Measurements from ENCODE around the gene SHLD2. TPM values are rescaled to one million over a fixed set of nuclear protein-coding genes. Genes with fewer than 3 reads are reported as not detected.
"Not testable (repeated sequence)": the region's sequence is repeated elsewhere in the genome, so short reads cannot be mapped to it uniquely, and the experiment has no call there.

Gene SHLD2
- 31.2 and 35.8 TPM in 2 replicates for total RNA-seq (2014; rRNA removed; shearing (Covaris generic))

DNA sequence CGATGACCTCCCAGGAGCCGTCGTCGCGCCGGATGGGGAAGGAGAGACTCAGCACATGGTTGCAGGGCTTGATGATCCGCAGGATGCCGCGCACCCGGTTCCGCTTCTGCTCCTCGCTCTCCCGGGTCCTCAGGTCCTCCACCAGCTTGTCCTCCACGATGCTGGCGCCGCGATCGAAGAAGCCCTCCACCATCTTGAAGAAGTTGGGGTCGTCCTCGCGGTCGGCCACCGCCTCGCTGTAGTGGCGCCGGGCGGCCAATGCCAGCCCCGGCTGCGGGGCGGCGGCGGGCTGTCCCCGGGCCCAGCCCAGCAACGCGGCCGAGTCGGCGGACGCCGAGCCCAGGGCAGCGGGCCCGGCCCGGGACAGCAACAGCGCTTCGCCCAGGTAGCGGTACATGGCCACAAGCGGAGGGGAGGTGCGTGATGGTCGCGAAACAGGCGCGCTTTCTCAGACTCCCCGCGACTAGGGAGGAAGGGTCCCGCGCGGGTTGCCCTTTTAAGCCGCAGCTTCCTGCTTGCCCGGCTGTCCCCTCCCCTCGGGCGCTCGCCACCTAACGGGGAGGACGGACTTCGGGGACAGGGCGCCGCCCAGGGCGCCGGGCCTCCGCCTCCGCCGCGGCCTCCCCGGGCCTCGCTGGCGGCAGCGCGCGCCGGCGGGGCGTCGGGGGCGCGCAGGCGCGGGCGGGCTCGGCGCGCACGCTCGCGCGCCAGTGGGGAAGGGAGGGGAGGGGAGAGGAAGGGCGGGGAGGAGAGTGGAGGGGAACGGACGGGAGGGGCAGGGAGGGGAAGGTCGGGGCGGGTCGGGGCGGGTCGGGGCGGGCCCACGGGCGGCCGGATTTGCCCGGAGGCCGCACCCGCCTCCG is at the start of gene SHLD2, which contains the start of gene GLUD1:
SHLD2 (plus strand) TSS at position 834 of the 863 bp plus-strand sequence. CDS start 56,149 bp downstream, outside the sequence.
GLUD1 (minus strand) TSS at position 471 of the 863 bp plus-strand sequence; CDS start at position 397, 74 bp downstream.
- no peaks in the 10 kb centered on the region for H3K27me3 ChIP-seq (ENCODE audit: control insufficient read depth, insufficient read depth, low read length)
- DNase-seq, result peak; percentile 96
- H3K4me3 ChIP-seq (ENCODE audit: insufficient read depth, low read depth, low read length), result peak within 1 kb of the TSS; percentile 94
- no peaks in the 10 kb centered on the region for H3K36me3 ChIP-seq (replicated peaks; ENCODE audit: control insufficient read depth, insufficient read depth, low read length)

DNA sequence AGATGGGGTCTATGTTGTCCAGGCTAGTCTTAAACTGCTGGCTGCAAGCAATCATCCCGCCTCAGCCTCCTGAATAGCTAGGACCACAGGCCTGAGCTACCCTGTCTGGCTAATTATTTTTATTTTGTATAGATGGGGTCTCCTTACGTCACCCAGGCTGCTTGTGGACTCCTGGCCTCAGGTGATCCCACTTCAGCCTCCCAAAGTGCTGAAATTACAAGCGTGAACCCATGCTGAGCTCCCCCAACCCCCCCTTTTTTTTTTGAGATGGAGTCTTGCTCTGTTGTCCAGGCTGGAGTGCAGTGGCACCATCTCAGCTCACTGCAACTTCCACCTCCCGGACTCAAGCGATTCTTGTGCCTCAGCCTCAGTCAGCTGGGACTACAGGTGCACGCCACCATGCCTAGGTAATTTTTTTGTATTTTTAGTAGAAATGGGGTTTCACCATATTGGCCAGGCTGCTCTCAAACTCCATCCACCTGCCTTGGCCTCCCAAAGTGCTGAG is 49.5 kb upstream of the SHLD2 start:
- no peak for DNase-seq
- no peaks in the 10 kb centered on the region for H3K27me3 ChIP-seq (ENCODE audit: control insufficient read depth, insufficient read depth, low read length)

GRCh38 chr10:87053111-87053510 is 41.9 kb upstream of the SHLD2 start:
- DNase-seq, result no peak
- H3K36me3 ChIP-seq (replicated peaks; ENCODE audit: control insufficient read depth, insufficient read depth, low read length), result peaks cover 24% of the 10 kb centered on the region
- H3K4me3 ChIP-seq (ENCODE audit: insufficient read depth, low read depth, low read length), result no peak overlapping the region
- H3K27me3 ChIP-seq (ENCODE audit: control insufficient read depth, insufficient read depth, low read length), result no peaks in the 10 kb centered on the region

More for the DNA sequence above, 49.5 kb upstream of the SHLD2 start:
- H3K4me3 ChIP-seq (ENCODE audit: insufficient read depth, low read depth, low read length), result no peak overlapping the region
- no peaks in the 10 kb centered on the region; the same call in 1 of the 2 replicates for H3K36me3 ChIP-seq (replicated peaks; ENCODE audit: control insufficient read depth, insufficient read depth, low read length)

GRCh38 chr10:87053577-87054181 is 41.3 kb upstream of the SHLD2 start:
- H3K27me3 ChIP-seq (ENCODE audit: control insufficient read depth, insufficient read depth, low read length), result no peaks in the 10 kb centered on the region
- H3K4me3 ChIP-seq (ENCODE audit: insufficient read depth, low read depth, low read length), result no peak overlapping the region
- peaks cover 26% of the 10 kb centered on the region for H3K36me3 ChIP-seq (replicated peaks; ENCODE audit: control insufficient read depth, insufficient read depth, low read length)
- no peak for DNase-seq

- peak; percentile 65 for DNase-seq
- Histone ChIP-seq H3K4me3 (ENCODE audit: insufficient read depth, low read depth, low read length) (no peak overlapping the region), H3K27me3 (ENCODE audit: control insufficient read depth, insufficient read depth, low read length) (no peaks in the 10 kb centered on the region), H3K36me3 (replicated peaks; ENCODE audit: control insufficient read depth, insufficient read depth, low read length) (peaks cover 26% of the 10 kb centered on the region)
Measured at GRCh38 chr10:87054373-87055295, 40.4 kb upstream of the SHLD2 start.

DNA sequence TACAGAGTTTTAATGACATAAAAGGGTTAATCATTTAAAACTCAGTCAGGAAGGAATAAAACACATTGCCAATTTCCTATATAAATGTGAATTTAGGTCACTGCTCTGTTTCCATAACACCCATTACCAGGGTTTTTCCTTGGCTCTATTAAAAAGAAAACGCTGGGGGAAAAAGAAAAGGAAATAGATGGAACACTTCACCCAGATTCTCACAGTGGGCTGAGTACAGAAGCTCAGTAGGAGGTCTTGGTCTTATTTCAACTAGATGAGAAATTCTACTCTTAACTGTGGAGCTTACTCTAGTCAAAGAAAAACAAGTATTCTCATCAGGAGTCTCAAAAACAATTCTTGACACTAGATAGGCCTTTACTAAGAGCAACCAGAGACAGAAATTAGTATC is 36.8 kb upstream of the SHLD2 start:
- DNase-seq, result no peak
- no peak overlapping the region for H3K4me3 ChIP-seq (ENCODE audit: insufficient read depth, low read depth, low read length)
- peaks cover 22% of the 10 kb centered on the region for H3K36me3 ChIP-seq (replicated peaks; ENCODE audit: control insufficient read depth, insufficient read depth, low read length)

DNA sequence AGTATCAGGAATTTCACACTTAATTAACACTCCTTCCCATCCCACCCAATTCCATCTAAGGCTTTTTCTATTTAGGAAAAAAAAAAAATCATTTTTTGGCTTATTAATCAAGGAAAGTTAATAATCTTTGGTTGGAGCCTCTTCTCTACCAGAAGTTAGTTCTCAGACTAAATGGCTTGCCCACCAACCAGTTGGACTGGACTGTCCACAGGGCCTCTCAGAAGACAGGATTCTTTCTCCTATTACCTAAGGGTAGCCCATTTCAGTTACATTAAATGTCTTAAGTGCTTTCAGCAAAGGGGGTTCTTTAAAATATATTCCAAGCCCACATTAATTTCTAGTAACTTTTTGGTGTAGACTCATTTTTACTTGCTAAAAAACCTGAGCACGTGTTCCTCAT is 35.6 kb upstream of the SHLD2 start:
- Histone ChIP-seq H3K36me3 (replicated peaks; ENCODE audit: control insufficient read depth, insufficient read depth, low read length) (peaks cover 15% of the 10 kb centered on the region), H3K4me3 (ENCODE audit: insufficient read depth, low read depth, low read length) (no peak overlapping the region), H3K27me3 (ENCODE audit: control insufficient read depth, insufficient read depth, low read length) (no peaks in the 10 kb centered on the region)
- DNase-seq, result no peak

More for the DNA sequence above, 36.8 kb upstream of the SHLD2 start:
- H3K27me3 ChIP-seq (ENCODE audit: control insufficient read depth, insufficient read depth, low read length), result no peaks in the 10 kb centered on the region

DNA sequence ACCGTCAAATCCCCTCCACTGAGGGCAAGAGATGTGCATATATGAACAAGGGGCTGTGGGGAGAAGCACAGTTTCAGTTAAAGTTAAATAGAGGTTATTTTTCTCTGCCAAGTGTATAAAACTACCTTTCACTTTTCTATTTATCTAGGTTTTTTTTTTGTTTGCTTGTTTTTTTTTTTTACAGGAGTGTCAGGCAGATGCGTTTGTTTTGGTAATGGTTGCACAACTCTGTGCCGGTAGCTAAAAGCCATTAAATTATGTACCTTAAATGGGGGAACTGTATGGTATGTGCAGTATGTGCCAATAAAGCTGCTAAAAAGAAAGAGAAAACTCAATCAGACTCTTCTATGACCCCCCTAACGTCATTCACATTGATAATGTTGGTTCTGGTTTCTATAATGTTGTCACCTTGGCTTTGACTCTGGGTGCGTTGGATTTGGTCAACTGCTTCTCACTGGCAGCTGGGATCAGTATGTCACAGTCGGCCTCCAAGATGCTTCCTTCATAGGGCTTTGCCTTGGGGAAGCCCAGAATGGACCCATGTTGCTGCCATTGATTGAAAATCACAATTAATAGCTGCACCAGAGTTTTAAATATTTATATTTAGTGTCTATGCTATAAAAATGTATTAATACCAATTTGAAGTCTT is 34.6 kb upstream of the SHLD2 start:
- no peak for DNase-seq
- Histone ChIP-seq H3K4me3 (ENCODE audit: insufficient read depth, low read depth, low read length) (no peak overlapping the region), H3K36me3 (replicated peaks; ENCODE audit: control insufficient read depth, insufficient read depth, low read length) (peaks cover 12% of the 10 kb centered on the region), H3K27me3 (ENCODE audit: control insufficient read depth, insufficient read depth, low read length) (no peaks in the 10 kb centered on the region)

GRCh38 chr10:87064651-87065050 is 30.4 kb upstream of the SHLD2 start:
- H3K4me3 ChIP-seq (ENCODE audit: insufficient read depth, low read depth, low read length), result no peak overlapping the region
- H3K36me3 ChIP-seq (replicated peaks; ENCODE audit: control insufficient read depth, insufficient read depth, low read length), result peaks cover 18% of the 10 kb centered on the region
- DNase-seq, result no peak
- no peaks in the 10 kb centered on the region for H3K27me3 ChIP-seq (ENCODE audit: control insufficient read depth, insufficient read depth, low read length)

DNA sequence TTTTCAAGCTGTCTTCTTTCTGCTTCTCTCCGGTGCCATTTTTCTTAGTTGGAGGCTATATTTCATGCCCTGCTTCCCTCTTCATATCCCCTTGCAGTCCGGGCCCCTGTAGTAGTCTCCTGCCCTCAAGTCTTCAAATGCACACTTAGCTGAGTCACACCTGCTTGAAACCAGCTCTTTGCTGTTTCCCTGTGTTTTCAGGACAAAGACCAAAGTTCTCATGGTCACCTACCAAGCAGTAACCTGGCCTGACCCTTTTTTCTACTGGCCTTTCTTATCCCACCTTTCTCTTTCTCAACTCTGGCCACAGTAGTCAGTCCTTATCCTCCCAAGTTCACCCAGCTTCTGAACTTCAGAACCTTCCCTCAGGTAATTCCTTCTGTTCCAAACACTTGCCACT is 28.8 kb upstream of the SHLD2 start:
- no peak for DNase-seq
- Histone ChIP-seq H3K36me3 (replicated peaks; ENCODE audit: control insufficient read depth, insufficient read depth, low read length) (peaks cover 14% of the 10 kb centered on the region), H3K27me3 (ENCODE audit: control insufficient read depth, insufficient read depth, low read length) (no peaks in the 10 kb centered on the region), H3K4me3 (ENCODE audit: insufficient read depth, low read depth, low read length) (no peak overlapping the region)

GRCh38 chr10:87066865-87067264 is 28.1 kb upstream of the SHLD2 start:
- DNase-seq, result no peak
- Histone ChIP-seq H3K4me3 (ENCODE audit: insufficient read depth, low read depth, low read length) (no peak overlapping the region), H3K36me3 (replicated peaks; ENCODE audit: control insufficient read depth, insufficient read depth, low read length) (peaks cover 14% of the 10 kb centered on the region), H3K27me3 (ENCODE audit: control insufficient read depth, insufficient read depth, low read length) (no peaks in the 10 kb centered on the region)

DNA sequence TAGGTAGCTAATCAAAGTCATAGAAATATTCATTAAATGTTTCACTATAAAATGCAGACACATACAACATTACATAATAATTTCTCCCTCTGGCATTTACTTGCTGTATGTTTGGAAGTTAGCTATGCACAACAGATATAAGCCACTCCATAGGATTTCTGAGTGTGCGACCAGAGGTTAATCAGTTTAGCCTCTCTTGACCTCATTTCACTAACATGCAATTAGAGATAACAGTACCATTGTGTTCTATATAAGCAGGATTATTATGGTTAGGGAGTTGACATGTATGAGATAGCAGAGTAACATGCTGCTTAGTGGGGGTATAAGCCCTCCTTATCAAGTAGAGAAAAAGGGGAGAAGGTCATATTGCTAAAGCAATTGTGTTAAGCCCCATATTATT is 26.7 kb upstream of the SHLD2 start:
- Histone ChIP-seq H3K27me3 (ENCODE audit: control insufficient read depth, insufficient read depth, low read length) (no peaks in the 10 kb centered on the region), H3K4me3 (ENCODE audit: insufficient read depth, low read depth, low read length) (no peak overlapping the region), H3K36me3 (replicated peaks; ENCODE audit: control insufficient read depth, insufficient read depth, low read length) (peaks cover 13% of the 10 kb centered on the region)
- DNase-seq, result no peak

- Histone ChIP-seq H3K27me3 (ENCODE audit: control insufficient read depth, insufficient read depth, low read length) (no peaks in the 10 kb centered on the region), H3K36me3 (replicated peaks; ENCODE audit: control insufficient read depth, insufficient read depth, low read length) (peaks cover 4% of the 10 kb centered on the region), H3K4me3 (ENCODE audit: insufficient read depth, low read depth, low read length) (no peak overlapping the region)
- DNase-seq, result no peak
Measured at GRCh38 chr10:87072449-87072848, 22.6 kb upstream of the SHLD2 start.

GRCh38 chr10:87076421-87076820 is 18.6 kb upstream of the SHLD2 start:
- H3K4me3 ChIP-seq (ENCODE audit: insufficient read depth, low read depth, low read length); DNase-seq; H3K36me3 ChIP-seq (replicated peaks; ENCODE audit: control insufficient read depth, insufficient read depth, low read length); H3K27me3 ChIP-seq (ENCODE audit: control insufficient read depth, insufficient read depth, low read length): not testable (repeated sequence)

Data from H7 (cell line).